H1 (cell line): ENCODE measurements around the gene ABCG5. TPM values are rescaled to one million over a fixed set of nuclear protein-coding genes. Genes with fewer than 3 reads are reported as not detected.

ENCODE experiments used
- CTCF ChIA-PET: fragments of 300-600 bp; sonication (Branson Sonifier 250); formaldehyde crosslinking; loops from one replicate; lab custom pipeline; 2021; ENCODE audit not compliant: partially characterized antibody; lab: Charles Lee
- POLR2A ChIA-PET: fragments of 300-600 bp; sonication (Branson Sonifier 250); formaldehyde crosslinking; loops from one replicate; lab custom pipeline; 2021; ENCODE audit warnings: inconsistent platforms; ENCODE audit not compliant: partially characterized antibody; lab: Charles Lee
- DNase-seq, 2 experiments: peaks; one replicate each; pipeline versions ENCODE4 v3.0.0 to v3.0.0-alpha.2; 2010 to 2022; ENCODE audit warnings: low spot score in 2 of 2, low read depth in 1 of 2, mixed read lengths in 1 of 2
- FAIRE-seq: peaks from 2 replicates; lab custom pipeline; 2011; peaks lifted over from hg19 to GRCh38; lab: Jason Lieb, UNC
- H2AFZ ChIP-seq: 2 replicates; pipeline ENCODE4 v1.8.1; 2012; ENCODE audit warnings: low read length, inconsistent platforms
- H2AK5ac ChIP-seq: 2 replicates; pipeline ENCODE4 v1.6.1; 2013; ENCODE audit warnings: low read depth, low read length
- H2BK120ac ChIP-seq: replicated peaks from 2 replicates; pipeline ENCODE3; 2013; ENCODE audit warnings: low read depth, low read length, inconsistent platforms
- H2BK12ac ChIP-seq: 2 replicates; pipeline ENCODE4 v1.6.1; 2013; ENCODE audit warnings: low read depth, low read length
- H2BK15ac ChIP-seq: 2 replicates; pipeline ENCODE4 v1.6.1; 2013; ENCODE audit warnings: low read length
- H2BK20ac ChIP-seq: 2 replicates; pipeline ENCODE4 v1.6.1; 2013; ENCODE audit warnings: low read length
- H2BK5ac ChIP-seq: 2 replicates; pipeline ENCODE4 v1.6.1; 2013; ENCODE audit warnings: low read depth, low read length
- H3K14ac ChIP-seq: 2 replicates; pipeline ENCODE4 v1.6.1; 2013; ENCODE audit warnings: inconsistent platforms; ENCODE audit not compliant: insufficient read length
- H3K18ac ChIP-seq: 2 replicates; pipeline ENCODE4 v1.6.1; 2013; ENCODE audit warnings: low read length; ENCODE audit errors: extremely low read depth
- H3K23ac ChIP-seq: 2 replicates; pipeline ENCODE4 v1.6.1; 2013; ENCODE audit warnings: inconsistent platforms; ENCODE audit not compliant: insufficient read length
- H3K23me2 ChIP-seq: 2 replicates; pipeline ENCODE4 v1.6.1; 2013; ENCODE audit warnings: low read depth, low read length
- H3K27ac ChIP-seq: 2 replicates; pipeline ENCODE4 v1.6.1; 2011; ENCODE audit warnings: low read depth, low read length, inconsistent platforms
- H3K27me3 ChIP-seq, 4 experiments: replicated peaks in 1 of 4; 1 replicate in 1 of 4; 2 replicates in 3 of 4; pipeline versions ENCODE4 v1.6.1 to v1.8.1; 2011 to 2013; ENCODE audit warnings: low read length in 3 of 4, mild to moderate bottlenecking in 3 of 4, inconsistent platforms in 2 of 4, mixed read lengths in 2 of 4, moderate library complexity in 1 of 4; ENCODE audit not compliant: control insufficient read depth in 3 of 4, insufficient read depth in 3 of 4; ENCODE audit errors: extremely low read depth in 1 of 4
- H3K36me3 ChIP-seq, 4 experiments: 2 replicates each; pipeline versions ENCODE4 v1.6.1 to v1.8.1; 2011 to 2013; ENCODE audit warnings: mild to moderate bottlenecking in 4 of 4, low read length in 3 of 4, moderate library complexity in 2 of 4, control low read depth in 1 of 4, inconsistent platforms in 1 of 4; ENCODE audit not compliant: insufficient read depth in 4 of 4, control insufficient read depth in 2 of 4
- H3K4ac ChIP-seq: replicated peaks from 2 replicates; pipeline ENCODE3; 2013; ENCODE audit warnings: low read length, low read depth, mixed read lengths, inconsistent platforms; ENCODE audit not compliant: insufficient read length
- H3K4me1 ChIP-seq, 4 experiments: replicated peaks in 1 of 4; 1 replicate in 1 of 4; 2 replicates in 3 of 4; pipeline versions ENCODE4 v1.6.1 to v1.8.1; 2011 to 2013; ENCODE audit warnings: low read length in 3 of 4, inconsistent platforms in 2 of 4, mixed read lengths in 1 of 4; ENCODE audit not compliant: insufficient read depth in 4 of 4, control insufficient read depth in 3 of 4
- H3K4me2 ChIP-seq, 2 experiments: 2 replicates each; pipeline versions ENCODE4 v1.6.1 to v1.8.1; 2011 to 2013; ENCODE audit warnings: low read depth in 2 of 2, low read length in 2 of 2, control low read depth in 1 of 2, inconsistent platforms in 1 of 2, mild to moderate bottlenecking in 1 of 2; ENCODE audit not compliant: insufficient read depth in 1 of 2
- H3K4me3 ChIP-seq, 4 experiments: fragments of 200-600, 300-600 bp in 1 of 4; sonication (generic), shearing (Covaris generic), sonication (Bioruptor Twin) in 1 of 4; 2 replicates each; pipeline versions ENCODE4 v1.5.1 to v1.8.1; 2011 to 2016; ENCODE audit warnings: low read length in 4 of 4, low read depth in 3 of 4, control low read depth in 2 of 4, inconsistent platforms in 2 of 4, mild to moderate bottlenecking in 2 of 4, mixed read lengths in 1 of 4, moderate library complexity in 1 of 4; ENCODE audit not compliant: insufficient read depth in 2 of 4; ENCODE audit errors: extremely low read depth in 1 of 4
- H3K56ac ChIP-seq: replicated peaks from 2 replicates; pipeline ENCODE3; 2013; ENCODE audit warnings: low read depth, mild to moderate bottlenecking, mixed read lengths, low read length, inconsistent platforms; ENCODE audit not compliant: insufficient read length
- H3K79me1 ChIP-seq: 2 replicates; pipeline ENCODE4 v1.6.1; 2013; ENCODE audit warnings: low read depth, low read length, control low read depth
- H3K79me2 ChIP-seq, 2 experiments: 2 replicates each; pipeline versions ENCODE4 v1.6.1 to v1.8.1; 2012 to 2013; ENCODE audit warnings: low read length in 2 of 2, mild to moderate bottlenecking in 2 of 2, inconsistent platforms in 1 of 2; ENCODE audit not compliant: insufficient read depth in 2 of 2, control insufficient read depth in 1 of 2
- H3K9ac ChIP-seq, 4 experiments: replicated peaks in 1 of 4; 1 replicate in 1 of 4; 2 replicates in 3 of 4; pipeline versions ENCODE4 v1.6.1 to v1.8.1; 2011 to 2013; ENCODE audit warnings: low read depth in 3 of 4, low read length in 3 of 4, control low read depth in 2 of 4, mild to moderate bottlenecking in 2 of 4, moderate library complexity in 2 of 4, inconsistent platforms in 1 of 4; ENCODE audit errors: extremely low read depth in 1 of 4
- H3K9me3 ChIP-seq, 2 experiments: 2 replicates each; pipeline versions ENCODE4 v1.6.1 to v1.8.1; 2012 to 2013; ENCODE audit warnings: mild to moderate bottlenecking in 2 of 2, moderate library complexity in 2 of 2, control low read depth in 1 of 2, inconsistent platforms in 1 of 2, low read depth in 1 of 2, low read length in 1 of 2, mixed read lengths in 1 of 2; ENCODE audit not compliant: insufficient read depth in 2 of 2
- H4K20me1 ChIP-seq, 2 experiments: replicated peaks in 1 of 2; 2 replicates each; pipeline versions ENCODE3 to v1.8.1; 2011 to 2013; ENCODE audit warnings: inconsistent platforms in 2 of 2, low read length in 2 of 2, mild to moderate bottlenecking in 1 of 2; ENCODE audit not compliant: insufficient read depth in 2 of 2, control insufficient read depth in 1 of 2
- H4K5ac ChIP-seq: 2 replicates; pipeline ENCODE4 v1.6.1; 2013; ENCODE audit warnings: low read length, low read depth, mixed read lengths, inconsistent platforms; ENCODE audit not compliant: insufficient read length
- H4K8ac ChIP-seq: 2 replicates; pipeline ENCODE4 v1.8.0; 2013; ENCODE audit warnings: mild to moderate bottlenecking, moderate library complexity, low read length, inconsistent platforms; ENCODE audit not compliant: insufficient read depth; ENCODE audit errors: extremely low read depth
- H4K91ac ChIP-seq: replicated peaks from 2 replicates; pipeline ENCODE3; 2013; ENCODE audit warnings: low read length, mixed read lengths, inconsistent platforms; ENCODE audit not compliant: insufficient read length
- CBX5 ChIP-seq: fragments of 300-800, 300-1000 bp; sonication (generic); IDR thresholded peaks from 2 replicates; pipeline ENCODE4 v1.7.1; 2016; ENCODE audit warnings: antibody characterized with exemption, low read length, low read depth
- CEBPB ChIP-seq: IDR thresholded peaks from 2 replicates; pipeline ENCODE4 v1.6.1; 2012; ENCODE audit warnings: low read depth, low read length
- CTCF ChIP-seq, 3 experiments: IDR thresholded peaks; 1 replicate in 2 of 3; 2 replicates in 1 of 3; pipeline versions ENCODE4 v1.5.1 to v1.6.1; 2011; ENCODE audit warnings: low read length in 3 of 3, mild to moderate bottlenecking in 3 of 3, inconsistent platforms in 2 of 3, low read depth in 1 of 3, moderate library complexity in 1 of 3; ENCODE audit not compliant: insufficient read depth in 1 of 3; ENCODE audit errors: control extremely low read depth in 1 of 3
- FOSL1 ChIP-seq: IDR thresholded peaks from 2 replicates; pipeline ENCODE4 v1.6.1; 2011; ENCODE audit warnings: mild to moderate bottlenecking, low read depth, low read length, moderate library complexity; ENCODE audit not compliant: insufficient read depth
- GTF2F1 ChIP-seq: IDR thresholded peaks from 2 replicates; pipeline ENCODE4 v1.6.1; 2012; ENCODE audit warnings: low read depth, low read length, improper control_type of control experiment, borderline replicate concordance
- NANOG ChIP-seq: IDR thresholded peaks from 2 replicates; pipeline ENCODE4 v1.6.1; 2011; ENCODE audit warnings: low read length, low read depth, mild to moderate bottlenecking, inconsistent platforms; ENCODE audit not compliant: insufficient read depth, poor library complexity, severe bottlenecking
- RAD21 ChIP-seq, 2 experiments: IDR thresholded peaks in 1 of 2; conservative IDR thresholded peaks in 1 of 2; 2 replicates each; pipeline ENCODE4 v1.6.1; 2011; ENCODE audit warnings: low read depth in 2 of 2, low read length in 2 of 2, improper control_type of control experiment in 1 of 2, inconsistent platforms in 1 of 2, mild to moderate bottlenecking in 1 of 2, moderate library complexity in 1 of 2
- RFX5 ChIP-seq: IDR thresholded peaks from 2 replicates; pipeline ENCODE4 v1.6.1; 2011; ENCODE audit warnings: low read depth, low read length, improper control_type of control experiment, borderline replicate concordance
- SAP30 ChIP-seq: fragments of 300-600 bp; sonication (generic); IDR thresholded peaks from 2 replicates; pipeline ENCODE4 v1.7.1; 2012; ENCODE audit warnings: low read length, moderate library complexity, mild to moderate bottlenecking, inconsistent platforms; ENCODE audit not compliant: insufficient read depth, insufficient replicate concordance
- ZNF274 ChIP-seq: IDR thresholded peaks from 2 replicates; pipeline ENCODE4 v1.7.0; 2012; ENCODE audit warnings: low read length, borderline replicate concordance; ENCODE audit errors: extremely low read depth
- whole genome bisulfite sequencing, 2 experiments: shearing (Covaris generic) in 1 of 2; methylation state at CpG; one replicate each; pipeline versions ENCODE4 v1.1.6 to v1.1.7; 2013 to 2015; ENCODE audit warnings: low lambda C conversion rate in 2 of 2, mixed read lengths in 2 of 2, inconsistent platforms in 1 of 2, low coverage in 1 of 2, missing lambda C conversion rate in 1 of 2; ENCODE audit not compliant: insufficient replicate concordance in 2 of 2, insufficient coverage in 1 of 2, insufficient read length in 1 of 2; ENCODE audit errors: extremely low coverage in 1 of 2, missing lambda C conversion rate in 1 of 2; 5-methylcytosine and 5-hydroxymethylcytosine counted together
- polyA plus RNA-seq, 7 experiments: library from polyadenylated mRNA; depleted of rRNA in 3 of 7; stranded (reverse) in 5 of 7; unstranded in 2 of 7; fragments of >200 nt in 5 of 7; fragments of 200-250 nt in 2 of 7; gene quantifications; 1 replicate in 5 of 7; 2 replicates in 1 of 7; 4 replicates in 1 of 7; pipeline versions ENCODE4 v1.2.1 to v1.2.3, GENCODE V29; 2011 to 2013; ENCODE audit warnings: missing spikeins in 2 of 7, mixed read lengths in 2 of 7
- total RNA-seq: library from RNA; stranded (reverse); fragmentation: NEBNext Ultra II Directional; extraction: Animal tissue kit (Norgen Biotek cat#: 25700); gene quantifications from 2 replicates; pipeline ENCODE4 v1.2.1, GENCODE V29; 2021

ABCG5 gene
- total and polyA plus RNA-seq, 2 of the 8 experiments (the other 6 are each of a cell fraction or from before 2014, with no cell fraction given) = not detected

GRCh38 chr2:43882312-43882711, 43.7 kb upstream of the ABCG5 start:
- ChIA-PET POLR2A (interaction anchor here (1.4 kb wide), 1 partner anchor 14 kb away, joined by 3 read pairs; no protein-coding TSS in a partner anchor), CTCF (no interaction called here)
- no peak for FAIRE-seq
- TF ChIP-seq CEBPB (no peak), FOSL1 (no peak), CTCF (IDR thresholded peaks at IDR 0.05; ENCODE audit: control extremely low read depth in 1 of 3, insufficient read depth in 1 of 3, low read depth in 1 of 3, low read length in 3 of 3) (no peak), RFX5 (no peak), CBX5 (no peak), ZNF274 (no peak), SAP30 (no peak), RAD21 (IDR thresholded peaks at IDR 0.05 in 1 of 2, conservative IDR thresholded peaks at IDR 0.05 in 1 of 2; ENCODE audit: low read depth in 2 of 2, low read length in 2 of 2) (no peak), NANOG (no peak), GTF2F1 (no peak)

More at GRCh38 chr2:43882312-43882711, 43.7 kb upstream of the ABCG5 start:
- H3K9ac ChIP-seq = no peak overlapping the region
- H3K4me2 ChIP-seq = no peak overlapping the region
- no peak overlapping the region for H2BK5ac ChIP-seq
- H2AK5ac ChIP-seq = no peak overlapping the region
- H3K9me3 ChIP-seq = no peaks in the 10 kb centered on the region
- H2BK20ac ChIP-seq = no peak overlapping the region
- H2AFZ ChIP-seq = no peak overlapping the region
- no peaks in the 10 kb centered on the region for H3K79me1 ChIP-seq
- H3K4me3 ChIP-seq = no peak overlapping the region
- H4K8ac ChIP-seq = no peak overlapping the region
- H3K23ac ChIP-seq = no peak overlapping the region
- H2BK120ac ChIP-seq = no peak overlapping the region
- no peak overlapping the region for H3K14ac ChIP-seq
- no peak for DNase-seq
- peaks cover 0 to 5% (median 0%) of the 10 kb centered on the region in 4 experiments; a peak in 1 of 7 replicates for H3K4me1 ChIP-seq
- no peak overlapping the region for H3K4ac ChIP-seq
- no peaks in the 10 kb centered on the region for H3K27me3 ChIP-seq
- no peaks in the 10 kb centered on the region for H4K20me1 ChIP-seq
- peaks cover 0 to 11% (median 2%) of the 10 kb centered on the region in 4 experiments; a peak in 4 of 8 replicates for H3K36me3 ChIP-seq
- 93% methylated on average over 4 of the region's 4 CpGs; no CpG with 5 or more reads in 1 of the 2 experiments for WGBS, 2 experiments
- no peak overlapping the region for H4K5ac ChIP-seq
- no peaks in the 10 kb centered on the region for H3K79me2 ChIP-seq
- H3K23me2 ChIP-seq = no peaks in the 10 kb centered on the region
- no peak overlapping the region for H3K27ac ChIP-seq
- H3K56ac ChIP-seq = no peak overlapping the region
- H2BK12ac ChIP-seq = no peak overlapping the region
- no peak overlapping the region for H3K18ac ChIP-seq
- H2BK15ac ChIP-seq = no peak overlapping the region
- H4K91ac ChIP-seq = no peak overlapping the region
